ENCODE results near the gene GNAZ.

The GNAZ gene

DNA sequence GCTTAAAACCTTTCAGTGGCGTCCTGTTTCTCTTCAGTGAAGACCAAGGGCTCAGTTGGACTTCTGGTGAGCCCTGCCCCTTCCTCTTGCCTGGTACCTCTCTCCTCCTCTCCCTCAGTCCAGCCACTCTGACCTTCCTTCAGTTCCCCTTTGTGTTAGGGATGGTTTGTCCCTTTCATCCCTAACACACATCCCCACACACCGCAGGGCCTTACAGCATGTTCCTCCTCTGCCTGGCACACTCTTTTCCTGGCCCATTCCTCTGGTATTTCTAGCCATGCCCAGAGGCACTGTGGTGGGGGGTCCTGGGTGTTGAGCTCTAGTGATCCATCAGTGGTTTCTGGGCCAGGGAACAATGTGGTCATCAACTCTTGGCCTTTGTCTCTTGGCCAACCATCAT, 21.4 kb downstream of the GNAZ start:
- DNase-seq (ENCODE audit: extremely low read depth in 1 of 2, low read depth in 1 of 2) = no peak

DNA sequence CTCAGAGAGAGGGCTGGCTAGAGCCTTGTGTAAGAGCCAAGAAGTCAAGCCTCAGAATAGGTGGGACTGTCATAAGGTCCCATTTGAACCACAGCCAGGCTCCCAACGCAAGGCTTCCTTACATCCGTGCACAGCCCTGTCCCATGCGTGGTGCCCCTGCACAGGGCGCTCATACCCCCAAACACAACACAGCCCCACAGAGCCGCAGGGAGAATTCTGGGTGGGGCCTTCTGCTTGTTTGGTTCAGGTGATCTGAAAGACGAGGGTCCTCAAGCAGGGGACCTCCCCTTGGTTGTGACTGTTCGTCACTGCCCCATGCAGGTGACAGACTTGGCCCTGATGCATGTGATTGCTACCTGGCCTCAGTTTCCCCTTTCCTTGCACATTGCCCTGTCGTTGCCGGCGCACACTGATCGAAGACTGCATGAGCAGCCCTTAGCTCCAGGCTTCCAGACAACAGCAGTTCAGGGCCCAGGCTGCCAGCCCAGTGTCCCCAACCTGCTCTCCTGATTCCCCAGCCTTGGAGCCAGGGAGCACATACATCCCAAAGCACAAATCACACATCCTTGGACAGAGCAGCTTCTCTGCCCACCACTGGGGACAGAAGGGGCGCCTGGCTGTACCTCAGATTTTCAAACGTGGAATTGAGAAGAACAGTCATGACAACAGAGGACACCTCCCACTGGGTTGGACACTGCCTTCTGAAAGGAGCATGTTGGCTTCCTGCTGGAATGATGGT, 22.1 kb downstream of the GNAZ start:
- no peak for DNase-seq (ENCODE audit: extremely low read depth in 1 of 2, low read depth in 1 of 2)

DNA sequence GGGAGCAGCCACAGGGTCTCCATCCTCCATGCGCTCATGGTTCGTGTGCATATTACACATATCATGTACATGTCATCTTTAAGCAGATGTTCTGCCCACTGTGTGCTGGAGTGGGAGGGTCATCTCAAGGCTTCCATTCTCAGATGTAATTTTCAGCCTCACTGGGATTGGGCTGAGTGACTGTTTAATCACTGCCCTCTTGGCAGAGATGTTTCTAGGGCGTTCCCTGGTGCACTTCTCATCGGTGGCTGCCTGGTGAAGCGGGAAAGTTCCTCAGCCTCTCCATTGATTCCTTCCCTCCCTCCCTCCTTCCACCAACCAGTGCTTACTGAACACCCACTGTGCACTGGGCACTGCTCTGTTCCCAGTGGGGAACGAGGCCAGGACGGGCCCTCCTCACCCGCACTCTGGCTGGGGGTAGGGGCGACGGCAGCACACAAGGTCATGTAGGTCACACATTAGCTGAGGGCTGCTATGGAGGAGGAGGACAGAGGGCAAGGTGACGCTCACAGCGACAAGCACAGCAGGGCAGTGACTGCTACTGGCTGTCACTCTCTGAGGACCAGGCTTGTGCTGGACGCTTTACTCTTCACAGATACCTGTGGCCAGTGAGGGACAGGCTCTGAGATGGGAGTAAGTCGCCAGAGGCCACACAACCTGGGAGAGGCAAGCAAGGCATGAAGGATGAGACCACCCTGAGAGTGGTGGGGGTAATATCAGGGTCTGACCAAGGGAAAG, 22.9 kb downstream of the GNAZ start:
- DNase-seq (ENCODE audit: extremely low read depth in 1 of 2, low read depth in 1 of 2) = no peak

DNA sequence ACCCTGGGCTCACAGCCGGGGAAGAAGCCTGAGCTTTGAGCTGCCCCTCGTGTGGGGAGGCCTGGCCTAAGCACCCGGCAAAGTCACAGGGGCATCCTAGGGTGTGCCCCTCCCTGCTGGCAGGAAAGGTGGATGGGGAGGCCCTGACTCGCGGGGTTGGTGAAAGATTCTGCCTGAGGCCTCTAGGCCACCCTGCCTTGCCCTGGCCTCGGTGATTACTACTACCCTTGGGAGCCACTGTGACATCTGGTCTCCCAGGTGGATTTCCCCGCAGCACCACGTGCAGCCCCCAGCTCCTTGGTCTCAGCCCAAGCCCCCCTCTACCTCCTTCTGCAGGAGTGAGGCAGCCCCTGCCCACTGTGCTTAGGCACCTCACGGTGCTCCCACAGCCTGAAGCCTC, 23.9 kb downstream of the GNAZ start:
- DNase-seq (ENCODE audit: extremely low read depth in 1 of 2, low read depth in 1 of 2) = no peak

DNA sequence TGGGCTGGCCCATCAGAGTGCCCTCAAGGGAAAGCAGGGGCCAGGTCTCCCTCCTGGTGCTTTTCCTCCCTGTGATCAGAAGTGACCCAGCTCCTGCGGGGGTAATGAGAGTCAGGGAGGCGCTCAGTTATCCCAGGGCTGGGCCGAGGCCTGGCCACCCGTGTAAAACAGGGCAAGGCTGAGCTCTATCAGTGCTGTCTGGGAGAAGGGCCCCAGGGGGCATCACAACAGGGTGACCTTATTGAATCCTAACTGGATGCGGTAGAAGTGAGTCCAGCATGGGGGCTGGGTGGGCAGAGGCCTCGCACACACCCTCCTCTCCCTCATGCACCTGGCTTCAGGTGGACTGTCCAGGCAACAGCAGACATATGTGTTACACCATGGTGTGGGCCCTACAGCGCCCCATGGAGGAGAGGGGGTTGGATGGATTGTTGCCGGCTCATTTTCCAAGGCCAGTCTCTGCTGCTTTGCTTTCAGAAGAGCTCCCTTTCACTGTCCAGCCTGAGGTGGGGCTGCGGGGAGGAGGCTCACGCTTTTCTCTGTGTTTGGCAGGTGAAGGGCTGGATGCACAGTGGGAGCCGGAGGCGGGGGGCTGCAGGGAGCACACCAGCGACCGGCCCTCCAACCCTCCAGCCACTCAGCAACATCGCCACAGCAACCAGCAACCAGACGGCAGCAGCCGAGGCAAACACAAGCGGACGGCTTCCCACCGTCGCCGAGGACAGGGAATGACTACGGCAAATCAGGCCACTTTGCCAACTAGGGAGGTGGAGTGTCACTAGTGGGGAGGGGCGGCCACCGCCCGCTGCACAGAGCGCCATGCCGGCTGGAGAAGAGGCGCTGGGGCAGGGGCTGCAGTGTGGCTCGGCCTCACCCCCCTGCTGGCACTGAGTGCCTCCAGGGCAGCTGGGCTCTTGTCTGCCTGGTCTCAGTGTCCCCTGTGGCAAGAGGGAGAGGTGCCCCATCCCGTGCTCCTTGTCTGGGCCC, 24.7 kb downstream of the GNAZ start:
- DNase-seq (ENCODE audit: extremely low read depth in 1 of 2, low read depth in 1 of 2) = no peak

DNA sequence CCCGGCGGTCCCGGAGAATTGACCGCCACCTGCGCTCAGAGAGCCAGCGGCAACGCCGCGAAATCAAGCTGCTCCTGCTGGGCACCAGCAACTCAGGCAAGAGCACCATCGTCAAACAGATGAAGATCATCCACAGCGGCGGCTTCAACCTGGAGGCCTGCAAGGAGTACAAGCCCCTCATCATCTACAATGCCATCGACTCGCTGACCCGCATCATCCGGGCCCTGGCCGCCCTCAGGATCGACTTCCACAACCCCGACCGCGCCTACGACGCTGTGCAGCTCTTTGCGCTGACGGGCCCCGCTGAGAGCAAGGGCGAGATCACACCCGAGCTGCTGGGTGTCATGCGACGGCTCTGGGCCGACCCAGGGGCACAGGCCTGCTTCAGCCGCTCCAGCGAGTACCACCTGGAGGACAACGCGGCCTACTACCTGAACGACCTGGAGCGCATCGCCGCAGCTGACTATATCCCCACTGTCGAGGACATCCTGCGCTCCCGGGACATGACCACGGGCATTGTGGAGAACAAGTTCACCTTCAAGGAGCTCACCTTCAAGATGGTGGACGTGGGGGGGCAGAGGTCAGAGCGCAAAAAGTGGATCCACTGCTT, 25.5 kb downstream of the GNAZ start:
- no peak for DNase-seq (ENCODE audit: extremely low read depth in 1 of 2, low read depth in 1 of 2)

DNA sequence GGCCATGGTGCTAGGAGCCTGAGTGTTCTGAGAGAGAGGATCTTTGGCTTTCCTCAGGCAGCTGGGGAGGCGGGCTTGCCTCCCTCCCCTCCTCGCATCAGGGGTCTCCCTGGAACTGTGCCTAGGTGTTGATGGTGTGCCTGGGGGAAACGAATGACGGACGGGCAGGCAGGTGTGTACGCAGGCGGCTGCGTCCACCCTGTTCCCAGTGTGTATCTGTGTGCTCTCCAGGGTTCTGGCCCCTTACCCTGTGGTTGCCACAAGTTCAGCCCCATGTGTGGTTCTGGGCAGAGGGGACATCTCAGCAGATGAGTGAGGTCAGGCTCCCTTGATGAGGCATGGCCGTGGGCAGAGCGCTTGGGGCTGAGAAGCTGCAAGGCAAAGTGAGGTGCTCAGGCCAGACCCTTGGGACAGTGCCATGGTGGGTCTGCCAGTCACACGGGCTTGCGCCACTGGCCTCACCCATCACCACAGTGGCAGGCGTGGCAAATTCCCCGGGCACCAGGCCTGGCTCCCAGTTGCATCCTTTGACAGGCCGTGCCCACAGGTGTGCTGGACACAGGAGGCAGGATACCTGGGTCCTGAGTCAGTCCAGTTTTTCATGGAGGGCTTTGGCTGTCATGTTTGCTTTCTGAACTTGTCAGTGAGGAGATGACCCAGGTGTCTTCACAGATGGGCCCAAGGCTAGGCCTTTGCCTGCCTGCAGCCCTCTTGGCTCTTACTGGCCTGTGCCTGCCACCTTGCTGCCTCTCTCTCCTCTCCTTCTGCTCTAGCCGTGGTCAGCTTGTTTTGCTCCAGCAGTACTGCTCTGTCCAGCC, 27.3 kb downstream of the GNAZ start:
- DNase-seq (ENCODE audit: extremely low read depth in 1 of 2, low read depth in 1 of 2) = no peak

DNA sequence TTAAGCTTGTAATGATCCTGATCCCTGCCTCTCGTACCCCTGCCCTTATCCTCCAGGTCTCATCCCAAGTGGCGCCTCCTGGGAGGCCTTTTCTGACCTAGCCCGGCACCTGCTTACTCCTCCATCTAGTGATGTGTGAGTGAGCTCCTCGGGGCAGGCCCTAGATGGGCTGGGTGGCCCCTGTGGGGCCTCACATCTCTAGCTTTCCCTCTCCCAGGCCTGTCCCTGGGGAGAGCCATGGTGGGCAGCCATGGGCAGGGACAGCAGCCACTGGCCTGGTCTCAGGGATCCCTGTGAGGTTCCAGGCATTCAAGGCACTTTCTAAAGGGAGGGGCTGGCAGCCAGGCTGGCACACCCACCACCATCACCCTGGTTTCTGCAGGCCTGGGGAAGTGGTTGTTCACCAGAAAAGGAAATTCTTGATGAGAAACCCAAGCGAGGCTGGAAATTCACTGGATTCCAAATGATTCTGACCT, 27.9 kb downstream of the GNAZ start:
- DNase-seq (ENCODE audit: extremely low read depth in 1 of 2, low read depth in 1 of 2) = no peak

DNA sequence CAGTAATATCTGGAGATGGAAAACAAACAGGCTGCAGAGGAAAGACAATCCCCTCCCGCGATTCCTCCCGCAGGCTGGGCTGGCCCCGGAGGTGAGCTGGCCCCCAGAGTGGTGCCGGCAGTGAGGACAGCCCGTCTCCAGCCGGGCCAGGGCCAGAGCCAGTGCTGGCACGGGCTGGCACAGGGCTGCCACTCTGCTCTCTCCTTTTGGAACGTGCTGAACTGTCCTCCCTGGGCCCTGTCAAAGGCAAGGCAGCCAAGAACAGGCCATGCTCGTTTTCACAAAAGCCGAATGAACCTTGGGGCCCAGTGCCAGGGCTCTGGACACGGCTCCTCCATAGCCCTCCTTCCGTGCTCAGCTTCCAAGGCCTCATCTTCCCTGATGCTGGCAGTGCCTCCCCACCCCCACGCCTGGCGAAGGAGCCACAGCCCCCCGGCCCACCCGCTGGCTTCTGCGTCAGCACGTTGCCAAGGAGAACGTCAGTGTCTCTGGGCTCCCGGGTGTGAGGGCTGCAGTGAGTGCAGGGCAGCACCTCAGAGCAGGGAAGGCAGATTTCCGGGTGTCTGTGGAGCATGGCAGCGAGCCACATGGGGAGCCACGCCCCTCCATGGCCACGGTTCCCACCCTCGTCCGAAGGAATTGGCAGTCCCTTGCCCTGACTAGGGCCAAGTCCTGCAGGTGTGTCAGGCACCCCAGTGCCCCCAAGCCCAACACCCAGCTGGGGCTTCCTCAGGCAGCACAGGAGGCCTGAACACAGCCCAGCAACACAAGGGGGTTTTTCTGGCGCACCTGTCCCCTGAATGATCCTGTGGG, 28.6 kb downstream of the GNAZ start:
- DNase-seq (ENCODE audit: extremely low read depth in 1 of 2, low read depth in 1 of 2) = no peak

DNA sequence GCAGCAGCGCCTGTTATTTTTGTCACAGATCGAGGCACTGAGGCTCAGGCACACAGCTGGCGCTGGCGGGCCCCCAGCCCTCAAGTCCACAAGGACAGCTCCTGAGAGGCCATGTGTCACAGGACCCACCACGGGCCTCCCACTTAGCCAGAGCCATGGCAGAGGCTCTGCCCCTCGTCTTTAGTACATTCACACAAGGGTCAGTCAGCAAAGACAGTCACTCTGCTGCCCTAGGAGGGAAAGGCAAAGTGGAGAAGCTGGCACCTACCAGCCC, 29.1 kb downstream of the GNAZ start:
- DNase-seq (ENCODE audit: extremely low read depth in 1 of 2, low read depth in 1 of 2) = no peak

DNA sequence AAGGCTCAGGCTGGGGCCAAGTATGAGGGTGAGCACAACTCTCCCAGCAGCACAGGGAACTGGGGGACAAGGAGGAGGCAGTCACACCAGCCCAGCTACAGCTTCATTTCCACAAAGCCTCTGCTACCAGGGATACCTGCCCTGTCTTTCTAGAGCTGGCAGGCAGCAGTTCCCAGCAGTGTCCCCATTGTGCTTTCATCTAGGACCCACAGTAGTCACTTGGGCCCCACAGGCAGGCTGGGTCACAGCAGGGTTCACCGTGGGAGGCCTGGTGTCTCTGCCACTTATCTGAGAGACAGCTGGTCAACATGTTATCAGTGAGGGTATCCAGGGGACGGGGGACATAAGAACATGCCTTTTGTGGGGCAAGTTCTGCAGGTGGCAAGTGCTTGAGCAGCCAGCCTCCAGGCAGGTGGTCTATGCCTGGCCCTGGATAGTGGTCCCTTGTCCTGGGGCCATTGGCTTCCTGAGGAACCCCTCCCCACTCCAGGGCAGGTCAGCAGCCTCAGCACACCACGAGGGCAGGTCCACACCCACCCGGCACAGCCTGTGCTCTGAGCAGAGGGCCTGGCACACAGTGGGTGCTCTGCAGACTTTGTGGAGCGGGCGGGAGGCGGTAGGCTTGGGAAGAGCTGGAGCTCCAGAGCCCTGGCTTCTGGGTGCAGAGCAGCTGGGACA, 29.9 kb downstream of the GNAZ start:
- no peak for DNase-seq (ENCODE audit: extremely low read depth in 1 of 2, low read depth in 1 of 2)

DNA sequence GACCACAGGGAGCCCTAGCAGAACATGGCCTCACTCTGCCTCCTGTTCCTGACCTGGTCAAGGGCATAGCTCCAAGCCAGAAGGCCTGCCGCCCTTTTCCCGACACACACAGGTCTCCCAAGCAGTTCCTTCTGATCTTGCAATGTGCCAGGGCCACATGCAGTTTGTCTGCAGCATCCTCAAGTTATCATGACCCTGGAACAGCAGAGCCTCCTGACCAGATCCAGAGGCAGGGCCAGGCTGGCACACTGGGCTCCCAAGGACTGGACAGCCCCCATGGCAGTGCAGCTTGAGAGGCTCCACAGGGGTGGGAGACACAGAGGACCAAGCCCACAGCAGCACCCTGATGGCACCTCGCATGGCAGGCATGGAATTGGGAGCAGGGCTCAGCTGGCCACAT, 31.2 kb downstream of the GNAZ start:
- DNase-seq (ENCODE audit: extremely low read depth in 1 of 2, low read depth in 1 of 2) = no peak

DNA sequence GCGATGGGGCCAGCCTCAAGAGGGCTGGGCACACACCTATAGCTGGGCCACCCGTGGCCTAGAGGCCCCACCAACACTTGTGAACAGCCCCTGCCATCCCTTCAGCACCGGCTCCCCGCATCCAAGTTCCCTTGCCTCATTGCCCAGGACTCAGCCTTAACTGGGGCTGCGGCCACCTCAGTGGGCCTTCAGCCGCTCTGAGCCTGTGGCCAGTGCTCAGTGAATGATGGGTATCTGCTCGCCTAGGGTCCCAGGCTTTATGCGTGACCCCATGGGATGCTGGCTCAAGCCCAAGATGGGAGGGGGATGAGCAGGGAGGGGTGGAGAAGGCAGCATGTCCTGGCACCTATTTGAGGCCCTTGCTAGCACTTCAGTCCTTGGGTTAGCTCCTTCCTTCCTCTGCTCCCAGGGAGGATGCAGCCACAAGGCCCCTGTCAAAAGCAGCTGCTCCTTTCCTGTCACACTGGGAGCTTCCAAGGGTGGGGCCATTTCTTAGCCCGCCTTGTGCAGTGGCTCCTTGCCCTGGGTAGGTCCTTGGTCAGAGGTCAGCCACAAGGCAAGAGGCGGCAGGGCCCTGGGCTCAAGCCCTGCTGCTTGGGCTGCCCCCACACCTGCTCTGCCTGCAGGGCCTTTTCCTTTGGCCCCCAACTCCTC, 31.8 kb downstream of the GNAZ start:
- DNase-seq (ENCODE audit: extremely low read depth in 1 of 2, low read depth in 1 of 2) = no peak

DNA sequence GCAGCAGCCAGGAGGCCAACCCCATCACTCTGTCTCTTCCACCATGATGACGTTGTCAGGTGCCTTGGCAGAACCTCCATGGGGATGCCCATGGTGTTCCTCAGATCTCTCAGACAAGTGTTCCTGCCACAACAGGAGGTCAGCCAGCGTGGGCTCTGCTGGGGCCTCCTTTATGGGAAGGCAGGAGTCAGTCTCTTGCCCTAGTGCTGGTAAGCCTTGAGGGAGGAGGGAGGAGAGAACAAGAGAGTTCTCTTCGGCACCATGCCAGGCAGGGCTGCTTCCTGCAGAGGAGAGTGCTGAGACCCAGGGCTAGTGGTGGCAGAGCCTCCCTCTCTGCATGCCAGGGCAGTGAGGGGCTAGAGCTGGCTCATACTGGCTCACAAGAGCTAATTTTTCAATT, 32.5 kb downstream of the GNAZ start:
- no peak for DNase-seq (ENCODE audit: extremely low read depth in 1 of 2, low read depth in 1 of 2)

DNA sequence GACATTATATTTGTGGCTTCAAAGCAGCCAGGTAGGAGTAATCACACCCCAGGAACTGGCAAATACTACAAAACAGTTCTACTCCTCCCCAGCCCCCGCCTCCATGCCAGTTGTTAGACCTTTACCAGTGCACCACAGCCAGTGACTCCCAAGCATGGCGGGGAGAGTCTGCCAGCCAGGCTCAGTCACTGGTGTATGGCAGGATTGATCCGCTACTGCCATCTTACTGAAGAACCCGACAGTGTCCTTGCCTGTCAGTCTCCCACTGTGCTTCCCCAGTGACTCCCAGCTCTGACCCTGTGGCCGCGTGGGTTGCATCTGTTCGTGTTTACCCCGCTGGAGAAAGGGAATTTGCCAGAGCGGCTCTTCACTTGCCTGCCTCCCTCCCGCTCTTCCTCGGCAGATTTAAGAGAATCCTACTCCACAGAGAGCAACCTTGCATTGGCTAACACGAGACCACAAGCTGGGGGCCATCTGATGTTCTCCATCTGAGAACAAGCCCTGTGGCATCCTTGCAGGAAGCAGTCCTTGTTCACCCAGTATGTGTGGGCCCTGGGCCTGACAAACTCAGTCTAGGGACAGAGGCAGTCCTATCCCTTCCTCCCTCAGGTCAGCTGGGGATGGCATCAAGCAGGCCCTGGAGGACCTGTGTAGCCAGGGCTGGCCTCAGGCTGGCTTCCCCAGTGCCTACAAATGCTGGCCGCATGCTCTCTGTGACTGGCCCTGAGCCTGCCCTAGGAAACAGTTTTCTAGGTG, 33.1 kb downstream of the GNAZ start:
- DNase-seq (ENCODE audit: extremely low read depth in 1 of 2, low read depth in 1 of 2) = no peak

DNA sequence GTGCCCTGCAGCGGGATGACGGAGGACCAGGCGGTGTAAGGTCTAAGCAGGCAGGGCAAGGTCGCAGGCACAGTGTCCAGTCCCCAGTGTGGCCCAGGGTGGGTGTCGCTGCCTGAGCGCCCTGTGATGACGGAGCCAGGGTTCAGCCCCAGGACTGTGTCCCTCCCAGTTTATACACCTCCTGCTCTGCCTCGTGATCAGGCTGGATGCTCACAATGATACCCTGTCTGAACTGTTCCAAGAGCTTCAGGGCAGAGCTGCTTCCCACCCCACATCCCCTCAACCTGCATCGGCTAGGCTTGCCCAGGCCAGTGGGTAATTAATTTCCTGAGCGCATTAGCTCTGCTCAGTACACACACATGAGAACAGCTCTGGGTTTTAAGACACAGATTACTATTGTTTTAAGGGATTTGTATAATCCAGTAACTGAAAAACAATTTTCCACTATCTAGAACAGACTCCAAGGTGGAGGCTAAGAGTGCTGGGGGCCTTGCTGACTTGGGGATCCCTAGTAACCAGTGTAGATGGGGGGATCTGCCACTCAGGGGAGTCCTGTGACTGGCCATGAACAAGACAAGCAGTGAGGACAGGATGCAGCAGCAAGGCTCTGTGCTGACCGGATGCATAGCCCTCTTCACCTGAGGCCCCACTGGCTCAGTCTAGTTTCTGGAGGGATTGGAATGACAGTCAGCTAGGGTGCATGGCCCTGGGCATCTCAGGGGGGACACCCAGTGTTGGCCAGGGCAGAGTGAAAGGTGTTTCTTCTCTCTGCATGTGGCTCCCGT, 34.1 kb downstream of the GNAZ start:
- DNase-seq (ENCODE audit: extremely low read depth in 1 of 2, low read depth in 1 of 2) = no peak

DNA sequence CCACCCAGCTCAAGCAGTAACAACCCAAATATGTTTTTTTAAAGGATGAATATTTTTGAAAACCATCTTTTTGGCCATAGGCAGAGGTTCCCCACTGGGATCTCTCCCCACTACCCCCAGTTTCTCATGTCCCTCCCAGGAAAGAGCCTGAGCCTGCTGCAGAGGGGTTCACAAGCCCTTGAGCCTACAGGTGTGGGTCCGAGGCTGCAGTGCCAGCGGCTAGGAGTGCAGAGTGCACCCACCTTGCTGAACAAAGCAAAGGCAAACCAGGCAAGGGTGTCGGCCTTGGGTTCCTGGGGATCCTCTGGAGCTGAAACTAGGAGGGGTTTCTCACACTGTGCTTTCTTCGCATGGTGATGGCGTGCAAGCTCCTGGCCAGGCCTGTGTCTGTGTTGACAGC, 35.0 kb downstream of the GNAZ start:
- DNase-seq (ENCODE audit: extremely low read depth in 1 of 2, low read depth in 1 of 2) = no peak
